HG02798 (cell line): Measurements from ENCODE around the gene TJP2.

Source experiments
- ATAC-seq: cut with Tn5 transposase; IDR thresholded peaks from one replicate; pipeline ENCODE4 v1.9.1; 2021; ENCODE audit warnings: mild to moderate bottlenecking; ENCODE audit not compliant: unreplicated experiment, poor library complexity

TJP2 gene

GRCh38 chr9:69218166-69218565 lies 44.1 kb downstream of the TJP2 start:
- ATAC-seq: no peak

- ATAC-seq: no peak
These were observed 47.0 kb downstream of the TJP2 start for GRCh38 chr9:69221036-69221435.

- no peak for ATAC-seq
These were observed 48.9 kb downstream of the TJP2 start for GRCh38 chr9:69222970-69223369.

- ATAC-seq: no peak
These were observed 49.5 kb downstream of the TJP2 start for GRCh38 chr9:69223605-69224004.

- no peak for ATAC-seq
These were observed 55.3 kb downstream of the TJP2 start for GRCh38 chr9:69229367-69229766.

- no peak for ATAC-seq
These were observed 58.1 kb downstream of the TJP2 start for GRCh38 chr9:69232135-69232534.

- no peak for ATAC-seq
These were observed 60.6 kb downstream of the TJP2 start for GRCh38 chr9:69234683-69235082.

- ATAC-seq: no peak
These were observed 62.1 kb downstream of the TJP2 start for GRCh38 chr9:69236188-69236587.

- no peak for ATAC-seq
These were observed 63.7 kb downstream of the TJP2 start for GRCh38 chr9:69237702-69238295.

- ATAC-seq: no peak
These were observed 69.0 kb downstream of the TJP2 start for GRCh38 chr9:69243116-69243515.

GRCh38 chr9:69246629-69247028 lies 72.6 kb downstream of the TJP2 start:
- ATAC-seq: no peak

- no peak for ATAC-seq
These were observed 73.9 kb downstream of the TJP2 start for GRCh38 chr9:69248005-69248404.

- ATAC-seq: no peak
These were observed 75.3 kb downstream of the TJP2 start for GRCh38 chr9:69249337-69249736.

- no peak for ATAC-seq
These were observed 76.6 kb downstream of the TJP2 start for GRCh38 chr9:69250681-69251080.

GRCh38 chr9:69252436-69252835 lies 78.4 kb downstream of the TJP2 start:
- no peak for ATAC-seq

- ATAC-seq: no peak
These were observed 79.0 kb downstream of the TJP2 start for GRCh38 chr9:69253057-69253456.

GRCh38 chr9:69254223-69254622 lies 80.1 kb downstream of the TJP2 start:
- ATAC-seq: no peak

GRCh38 chr9:69255591-69255990 lies 81.5 kb downstream of the TJP2 start:
- ATAC-seq: no peak

GRCh38 chr9:69258551-69258950 lies 84.5 kb downstream of the TJP2 start:
- no peak for ATAC-seq

- no peak for ATAC-seq
These were observed 86.1 kb downstream of the TJP2 start for GRCh38 chr9:69260161-69260560.

- no peak for ATAC-seq
These were observed 87.6 kb downstream of the TJP2 start for GRCh38 chr9:69261636-69262035.

GRCh38 chr9:69264526-69264925 lies 90.4 kb downstream of the TJP2 start:
- ATAC-seq: no peak

- ATAC-seq: no peak
These were observed 91.8 kb downstream of the TJP2 start for GRCh38 chr9:69265891-69266290.
